Upper lobe of left lung (tissue), 4 donors: ENCODE results near the gene MTHFD2L.

ENCODE experiments used
- POLR2A ChIP-seq, 4 donors: fragments of 450-650 bp; IDR thresholded peaks; one replicate each; pipeline ENCODE4 v1.5.1; 2016 to 2017; ENCODE audit warnings: antibody characterized with exemption in 4 of 4, mild to moderate bottlenecking in 2 of 4
- POLR2AphosphoS5 ChIP-seq, 2 donors: sonication (generic); formaldehyde crosslinking; IDR thresholded peaks; one replicate each; pipeline ENCODE4 v1.5.1; 2017; ENCODE audit warnings: antibody characterized with exemption in 2 of 2
- TF ChIP-seq, protein P1 (sequence below), 6 experiments: fragments of 450-650 bp in 4 of 6; fragments of 200-600 bp in 2 of 6; sonication (generic) in 2 of 6; IDR thresholded peaks; one replicate each; pipeline ENCODE4 v1.5.1; 2016 to 2019; ENCODE audit warnings: antibody characterized with exemption in 6 of 6

DNA sequence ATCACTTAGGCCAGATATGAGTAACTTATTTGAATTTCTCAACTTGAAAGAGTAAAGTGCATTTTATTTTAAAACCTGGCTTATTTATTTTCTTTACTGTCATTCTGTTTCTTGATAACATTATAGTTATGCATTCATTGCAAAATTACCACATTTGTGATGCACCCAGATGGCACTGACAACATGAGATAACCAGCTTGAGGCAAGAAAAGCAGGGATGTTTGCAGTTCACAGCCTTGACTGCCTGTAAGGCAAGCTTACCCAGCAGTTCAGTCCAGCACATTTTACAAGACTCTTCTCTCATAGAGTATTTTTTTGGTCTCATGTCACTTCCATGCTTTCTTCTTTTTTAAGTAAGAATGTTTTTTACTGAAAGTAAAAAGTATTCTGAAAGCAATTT lies 125.0 kb downstream of the MTHFD2L start:
- TF ChIP-seq, protein P1, sequence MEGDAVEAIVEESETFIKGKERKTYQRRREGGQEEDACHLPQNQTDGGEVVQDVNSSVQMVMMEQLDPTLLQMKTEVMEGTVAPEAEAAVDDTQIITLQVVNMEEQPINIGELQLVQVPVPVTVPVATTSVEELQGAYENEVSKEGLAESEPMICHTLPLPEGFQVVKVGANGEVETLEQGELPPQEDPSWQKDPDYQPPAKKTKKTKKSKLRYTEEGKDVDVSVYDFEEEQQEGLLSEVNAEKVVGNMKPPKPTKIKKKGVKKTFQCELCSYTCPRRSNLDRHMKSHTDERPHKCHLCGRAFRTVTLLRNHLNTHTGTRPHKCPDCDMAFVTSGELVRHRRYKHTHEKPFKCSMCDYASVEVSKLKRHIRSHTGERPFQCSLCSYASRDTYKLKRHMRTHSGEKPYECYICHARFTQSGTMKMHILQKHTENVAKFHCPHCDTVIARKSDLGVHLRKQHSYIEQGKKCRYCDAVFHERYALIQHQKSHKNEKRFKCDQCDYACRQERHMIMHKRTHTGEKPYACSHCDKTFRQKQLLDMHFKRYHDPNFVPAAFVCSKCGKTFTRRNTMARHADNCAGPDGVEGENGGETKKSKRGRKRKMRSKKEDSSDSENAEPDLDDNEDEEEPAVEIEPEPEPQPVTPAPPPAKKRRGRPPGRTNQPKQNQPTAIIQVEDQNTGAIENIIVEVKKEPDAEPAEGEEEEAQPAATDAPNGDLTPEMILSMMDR (IDR thresholded peaks at IDR 0.05) = no peak
- no peak for TF ChIP-seq POLR2A (IDR thresholded peaks at IDR 0.05)
- no peak for TF ChIP-seq POLR2AphosphoS5 (IDR thresholded peaks at IDR 0.05)
